ENCODE measurements around the gene NFIA.

DNA sequence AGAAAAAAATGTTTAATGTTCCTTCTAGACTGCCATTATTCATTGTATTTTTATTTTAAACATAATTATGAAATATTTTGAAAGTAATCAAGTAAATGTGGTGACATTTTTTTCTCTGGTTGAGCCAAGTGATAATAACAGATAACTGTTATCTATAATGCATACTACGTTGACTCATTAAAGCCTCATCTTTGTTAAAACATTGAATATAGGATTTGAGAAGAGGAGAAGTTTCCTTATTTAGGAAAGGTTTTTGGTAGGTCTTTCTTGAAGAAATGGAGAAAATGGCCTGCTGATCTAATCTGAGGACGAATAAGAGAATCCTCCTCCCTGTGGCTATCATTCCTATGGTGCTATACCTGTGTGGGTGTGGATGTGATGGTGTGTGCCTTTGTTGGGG, 89.0 kb downstream of the NFIA start:
- TF ChIP-seq, protein P1, sequence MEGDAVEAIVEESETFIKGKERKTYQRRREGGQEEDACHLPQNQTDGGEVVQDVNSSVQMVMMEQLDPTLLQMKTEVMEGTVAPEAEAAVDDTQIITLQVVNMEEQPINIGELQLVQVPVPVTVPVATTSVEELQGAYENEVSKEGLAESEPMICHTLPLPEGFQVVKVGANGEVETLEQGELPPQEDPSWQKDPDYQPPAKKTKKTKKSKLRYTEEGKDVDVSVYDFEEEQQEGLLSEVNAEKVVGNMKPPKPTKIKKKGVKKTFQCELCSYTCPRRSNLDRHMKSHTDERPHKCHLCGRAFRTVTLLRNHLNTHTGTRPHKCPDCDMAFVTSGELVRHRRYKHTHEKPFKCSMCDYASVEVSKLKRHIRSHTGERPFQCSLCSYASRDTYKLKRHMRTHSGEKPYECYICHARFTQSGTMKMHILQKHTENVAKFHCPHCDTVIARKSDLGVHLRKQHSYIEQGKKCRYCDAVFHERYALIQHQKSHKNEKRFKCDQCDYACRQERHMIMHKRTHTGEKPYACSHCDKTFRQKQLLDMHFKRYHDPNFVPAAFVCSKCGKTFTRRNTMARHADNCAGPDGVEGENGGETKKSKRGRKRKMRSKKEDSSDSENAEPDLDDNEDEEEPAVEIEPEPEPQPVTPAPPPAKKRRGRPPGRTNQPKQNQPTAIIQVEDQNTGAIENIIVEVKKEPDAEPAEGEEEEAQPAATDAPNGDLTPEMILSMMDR (IDR thresholded peaks at IDR 0.05) = no peak
- TF ChIP-seq POLR2A (IDR thresholded peaks at IDR 0.05) = no peak
